IPS-NIHi7 (cell line): ENCODE measurements around the gene ZNF423.
A peak's percentile ranks its signal among the peaks of the same experiment; 100 is the strongest.

Source experiments
- DNase-seq: peaks from one replicate; pipeline ENCODE4 v3.0.0; 2012; ENCODE audit warnings: mixed read lengths; ENCODE audit errors: extremely low spot score

ZNF423 gene

GRCh38 chr16:49726155-49726554, 129.8 kb downstream of the ZNF423 start:
- no peak for DNase-seq

DNA sequence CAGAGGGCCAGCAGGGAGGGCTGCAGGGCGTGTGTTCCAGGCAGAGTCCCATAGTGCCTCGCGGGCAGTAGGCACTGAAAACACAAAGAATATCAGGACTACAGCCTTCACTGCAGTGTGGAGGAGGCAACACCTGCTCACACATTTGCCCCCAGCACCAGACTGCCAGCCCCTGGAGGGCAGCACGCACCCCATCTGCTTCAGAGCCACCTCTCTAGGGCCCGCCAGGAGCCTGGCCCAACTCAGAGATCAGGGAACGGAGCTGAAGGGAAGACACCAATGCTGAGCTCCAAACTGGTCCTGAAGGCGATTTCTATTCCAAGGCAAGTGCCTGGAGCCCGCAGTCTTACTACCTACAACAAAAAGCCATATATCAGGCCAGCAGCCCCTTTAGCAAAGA, 130.3 kb downstream of the ZNF423 start:
- DNase-seq = no peak

- DNase-seq = no peak
These were observed 131.1 kb downstream of the ZNF423 start for GRCh38 chr16:49724774-49725173.

GRCh38 chr16:49723310-49723709, 132.6 kb downstream of the ZNF423 start:
- no peak for DNase-seq

DNA sequence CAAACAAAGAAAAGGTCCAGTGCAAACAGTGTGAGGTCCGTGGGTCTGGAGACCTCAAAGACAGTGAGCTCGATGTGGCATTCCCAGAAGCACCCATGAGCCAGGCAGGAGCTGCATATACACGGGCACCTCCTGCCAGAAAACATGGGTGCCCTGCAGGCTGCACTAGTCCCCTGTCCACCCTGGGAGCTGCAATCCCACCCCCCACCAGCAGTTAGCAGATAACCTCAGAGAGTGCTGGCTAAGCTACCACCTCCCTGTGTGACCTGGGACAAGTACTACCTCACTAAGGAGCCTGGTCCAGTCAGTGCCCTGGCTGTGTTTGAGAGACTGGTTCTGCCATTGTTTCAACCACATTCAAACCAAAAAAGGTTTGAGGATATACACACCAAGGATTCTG, 135.7 kb downstream of the ZNF423 start:
- DNase-seq = no peak

- no peak for DNase-seq
These were observed 138.2 kb downstream of the ZNF423 start for GRCh38 chr16:49717689-49718088.

DNA sequence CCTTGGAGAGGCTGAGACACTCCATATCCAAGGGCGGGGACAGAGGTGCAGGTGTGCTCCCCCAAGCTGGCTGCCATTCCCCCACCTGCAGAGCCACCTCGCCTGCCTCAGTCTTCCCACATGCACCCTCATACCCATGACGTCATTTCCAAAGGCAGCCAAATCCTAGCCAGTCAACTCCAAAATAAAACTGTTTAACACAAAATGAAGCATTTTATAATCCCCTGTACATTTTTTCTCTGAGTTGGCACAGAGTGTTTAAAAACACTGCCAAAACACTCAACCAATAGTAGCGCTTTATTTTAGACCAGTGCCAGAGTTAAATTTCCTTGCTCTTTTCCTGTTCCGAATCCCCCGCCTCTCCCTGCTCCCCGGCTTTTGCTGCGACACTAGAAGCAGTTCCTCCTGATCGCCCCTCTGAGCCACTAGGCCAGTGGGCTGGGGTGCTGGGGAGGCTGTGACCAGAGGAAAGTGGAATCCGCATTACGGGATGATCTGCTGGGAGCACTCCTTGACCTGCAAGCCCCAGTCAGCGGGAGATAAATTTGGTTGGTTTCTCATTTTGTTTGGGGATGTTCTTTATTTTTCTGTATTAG, 139.5 kb downstream of the ZNF423 start:
- DNase-seq = no peak

DNA sequence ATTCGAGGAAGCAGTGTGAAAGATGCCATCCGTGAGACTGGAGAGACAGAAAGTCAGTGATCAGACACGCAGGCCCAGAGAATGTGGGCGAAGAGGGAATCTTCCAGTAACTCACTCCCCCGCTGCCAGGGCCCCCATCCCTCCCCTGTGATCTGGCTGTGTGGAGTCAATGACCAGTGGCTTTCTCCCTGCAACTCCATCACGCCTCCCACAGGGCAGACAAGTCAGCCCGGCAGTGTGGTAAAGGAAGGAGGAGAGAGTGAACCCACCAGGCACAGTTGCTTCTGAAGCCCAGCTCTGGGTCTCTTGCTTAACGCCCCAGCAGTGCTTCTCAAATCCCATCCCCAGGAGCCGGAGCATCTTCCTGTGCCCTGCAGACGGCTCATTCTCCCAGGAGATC, 142.1 kb downstream of the ZNF423 start:
- DNase-seq = no peak

- no peak for DNase-seq
These were observed 143.4 kb downstream of the ZNF423 start for GRCh38 chr16:49712542-49712941.

DNA sequence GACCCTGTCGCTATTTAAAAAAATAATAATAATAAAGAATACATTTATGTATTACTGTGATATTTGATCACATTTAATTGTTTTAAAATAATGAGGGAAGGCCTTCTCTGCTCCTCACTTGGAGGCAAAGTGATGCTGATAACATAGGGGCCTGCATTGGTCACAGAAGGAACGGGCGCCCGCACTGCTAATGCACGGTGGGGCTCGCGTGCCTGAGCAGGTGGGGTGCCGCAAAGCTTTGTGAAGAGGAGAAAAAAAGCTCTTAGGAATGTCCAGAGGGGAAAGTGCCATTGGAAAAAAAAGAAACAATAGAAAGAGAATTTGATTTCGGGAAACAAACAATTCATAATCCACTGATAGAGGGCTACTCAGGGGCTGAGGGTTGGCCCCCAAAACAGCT, 143.8 kb downstream of the ZNF423 start:
- DNase-seq = no peak

DNA sequence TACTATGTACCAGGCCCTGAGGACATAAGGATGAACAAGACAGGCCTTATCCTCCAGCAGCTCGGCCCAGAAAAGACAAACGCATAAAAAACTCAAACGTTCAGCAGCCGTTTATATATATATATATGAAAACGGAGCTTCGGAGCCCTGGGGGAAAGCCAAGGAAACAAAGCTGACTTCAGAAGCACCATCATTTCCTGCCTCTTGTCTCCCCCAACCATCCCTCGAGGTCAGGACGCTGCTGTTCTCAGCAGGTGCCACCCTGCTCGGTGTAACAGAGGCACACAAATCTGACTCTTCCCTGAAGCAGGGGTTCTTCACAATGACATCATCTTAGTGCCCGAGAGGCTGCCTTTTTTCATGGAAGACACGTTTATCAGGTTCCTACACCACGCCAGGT, 146.9 kb downstream of the ZNF423 start:
- no peak for DNase-seq

GRCh38 chr16:49708491-49708890, 147.4 kb downstream of the ZNF423 start:
- DNase-seq = no peak

DNA sequence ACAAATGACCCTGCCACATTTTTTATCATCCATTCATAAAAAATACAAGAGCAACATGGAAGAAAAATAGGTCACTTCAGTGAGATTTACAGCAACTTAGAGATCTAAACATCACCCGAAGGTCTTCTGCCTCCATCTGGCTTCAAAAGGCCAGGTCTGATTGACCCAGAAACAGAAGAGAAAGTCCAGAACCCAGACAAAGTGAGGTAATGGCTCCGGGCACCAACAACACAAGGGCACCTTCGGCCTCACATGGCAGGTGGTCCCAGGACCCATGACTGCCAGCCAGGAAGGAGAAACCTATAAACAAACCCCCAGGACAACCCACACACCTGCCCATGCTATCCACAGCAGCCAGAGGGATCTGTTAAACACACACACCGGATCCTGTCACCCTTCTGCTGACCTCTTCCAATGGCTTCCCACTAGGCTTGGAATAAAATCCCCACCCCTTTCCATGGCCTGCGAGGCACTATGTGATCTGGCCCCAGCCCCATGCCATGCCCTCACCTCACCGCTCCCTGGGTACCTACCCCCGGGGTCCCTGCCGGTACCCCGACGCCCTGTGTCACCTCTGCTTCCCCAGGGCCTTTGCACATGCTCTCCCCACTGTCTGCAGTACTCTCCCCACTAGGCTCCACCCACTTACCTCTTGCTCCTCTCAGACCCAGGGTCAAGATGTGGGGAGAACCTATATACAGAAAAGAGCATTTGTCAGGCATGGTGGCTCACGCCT, 149.1 kb downstream of the ZNF423 start:
- DNase-seq = no peak

GRCh38 chr16:49704586-49705155, 151.2 kb downstream of the ZNF423 start:
- DNase-seq = peak; percentile 45

GRCh38 chr16:49703483-49703882, 152.4 kb downstream of the ZNF423 start:
- no peak for DNase-seq

- peak; percentile 60 for DNase-seq
These were observed 154.0 kb downstream of the ZNF423 start for GRCh38 chr16:49701789-49702494.

DNA sequence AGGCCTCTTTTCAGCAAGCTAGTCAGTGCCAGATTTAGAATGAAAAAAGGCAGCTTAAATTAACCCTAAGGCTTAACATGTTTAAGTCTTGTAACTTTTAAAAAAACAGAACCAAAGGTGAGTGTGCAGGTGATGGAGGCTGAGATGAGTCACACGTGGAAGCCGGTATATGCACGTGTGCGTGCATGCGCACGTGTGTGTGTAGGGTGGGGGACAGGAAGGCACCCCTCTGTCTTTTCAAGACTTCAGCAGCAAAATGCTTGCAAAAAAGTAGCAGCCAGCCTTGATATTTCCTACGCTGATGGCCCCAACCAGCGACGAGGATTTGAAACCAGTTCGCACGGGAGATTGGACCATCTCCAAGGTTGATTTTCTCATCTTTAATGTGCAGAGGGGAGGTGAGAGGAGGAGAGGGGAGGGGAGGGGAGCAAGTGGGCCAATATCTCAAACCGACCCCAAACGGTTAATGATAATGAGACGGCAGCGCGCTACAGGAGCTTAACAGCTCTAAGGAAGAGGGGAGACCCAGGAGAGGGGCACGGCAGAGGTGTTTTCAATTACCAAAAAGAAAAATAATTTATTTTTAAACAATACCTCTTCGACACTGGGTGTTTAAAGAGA, 154.7 kb downstream of the ZNF423 start:
- no peak for DNase-seq

- no peak for DNase-seq
These were observed 155.5 kb downstream of the ZNF423 start for GRCh38 chr16:49700251-49701064.

GRCh38 chr16:49699841-49700175, 156.1 kb downstream of the ZNF423 start:
- DNase-seq = no peak

- no peak for DNase-seq
These were observed 156.7 kb downstream of the ZNF423 start for GRCh38 chr16:49698931-49699840.

DNA sequence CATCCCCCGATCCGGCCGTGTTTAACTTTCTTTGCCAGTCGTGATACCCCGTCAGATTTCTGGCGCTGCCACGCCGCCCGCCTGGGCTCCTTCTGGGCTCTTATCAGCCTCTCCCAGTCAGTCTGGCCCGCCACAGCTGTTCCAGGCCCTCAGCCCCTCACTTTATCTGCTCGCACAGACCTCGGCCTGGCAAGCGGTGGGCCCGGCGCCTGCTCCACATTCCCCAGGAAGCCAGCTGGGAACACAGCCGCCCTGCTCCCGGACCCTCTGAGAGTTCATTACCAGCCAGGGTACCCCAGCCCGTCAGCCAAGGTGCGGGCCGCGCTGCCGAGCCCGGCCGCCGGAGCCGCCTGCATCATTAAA, 157.5 kb downstream of the ZNF423 start:
- DNase-seq = no peak
